Smooth muscle cell (in vitro differentiated cells): ENCODE measurements around the gene NCSTN. TPM values are rescaled to one million over a fixed set of nuclear protein-coding genes. Genes with fewer than 3 reads are reported as not detected.

Experiments
- DNase-seq: peaks from one replicate; lab custom pipeline; 2025; ENCODE audit not compliant: unreplicated experiment; lab: John Stamatoyannopoulos, UW
- H2AFZ ChIP-seq: fragments of 200-600 bp; sonication (generic); 2 replicates; pipeline ENCODE4 v1.6.0; 2016; ENCODE audit warnings: antibody characterized with exemption, low read depth, mild to moderate bottlenecking
- H3F3A ChIP-seq: fragments of 200-600 bp; sonication (generic); 2 replicates; pipeline ENCODE4 v1.6.0; 2017; ENCODE audit warnings: antibody characterized with exemption, low read depth
- H3K27ac ChIP-seq: fragments of 200-600 bp; sonication (generic); 2 replicates; pipeline ENCODE4 v1.5.1; 2016; ENCODE audit warnings: low read depth, mild to moderate bottlenecking
- H3K27me3 ChIP-seq: fragments of 200-600 bp; sonication (generic); 2 replicates; pipeline ENCODE4 v1.6.1; 2016; ENCODE audit warnings: low read depth, mild to moderate bottlenecking
- H3K36me3 ChIP-seq: fragments of 200-600 bp; sonication (generic); 2 replicates; pipeline ENCODE4 v1.5.1; 2016; ENCODE audit warnings: low read depth
- H3K4me1 ChIP-seq: fragments of 200-600 bp; sonication (generic); 2 replicates; pipeline ENCODE4 v1.5.1; 2016; ENCODE audit warnings: low read depth
- H3K4me2 ChIP-seq: fragments of 200-600 bp; sonication (generic); 2 replicates; pipeline ENCODE4 v1.6.0; 2016; ENCODE audit warnings: mild to moderate bottlenecking
- H3K4me3 ChIP-seq: fragments of 200-600 bp; sonication (generic); 2 replicates; pipeline ENCODE4 v1.5.1; 2016; ENCODE audit warnings: mild to moderate bottlenecking
- H3K79me2 ChIP-seq: fragments of 200-600 bp; sonication (generic); 2 replicates; pipeline ENCODE4 v1.6.0; 2016; ENCODE audit warnings: low read depth, mild to moderate bottlenecking
- H3K9ac ChIP-seq: fragments of 200-600 bp; sonication (generic); 2 replicates; pipeline ENCODE4 v1.6.0; 2016; ENCODE audit warnings: low read depth
- H3K9me3 ChIP-seq: fragments of 200-600 bp; sonication (generic); replicated peaks from 2 replicates; pipeline ENCODE4 v1.5.1; 2016; ENCODE audit warnings: low read depth
- H4K20me1 ChIP-seq: fragments of 200-600 bp; sonication (generic); 2 replicates; pipeline ENCODE4 v1.6.0; 2016; ENCODE audit warnings: low read depth
- CTCF ChIP-seq: fragments of 200-600 bp; sonication (generic); IDR thresholded peaks from 2 replicates; pipeline ENCODE4 v1.5.1; 2017; ENCODE audit warnings: borderline replicate concordance, mild to moderate bottlenecking, antibody characterized with exemption; ENCODE audit not compliant: insufficient read depth, poor library complexity, severe bottlenecking
- WGBS: methylation state at CpG from one replicate; pipeline ENCODE4 v1.1.7; 2016; ENCODE audit warnings: low lambda C conversion rate; 5-methylcytosine and 5-hydroxymethylcytosine counted together
- polyA plus RNA-seq: library from polyadenylated mRNA; unstranded; fragments of >200 nt; fragmentation: Nextera tagmentation; extraction: Ambion mirVana; gene quantifications from 2 replicates; pipeline ENCODE4 v1.2.1, GENCODE V29; 2016
- total RNA-seq: library from RNA; depleted of rRNA; stranded (reverse); fragments of >200 nt; gene quantifications from 2 replicates; pipeline ENCODE4 v1.2.3, GENCODE V29; 2014

NCSTN gene
- total and polyA plus RNA-seq, 2 experiments from 2014 or later: 73.4 to 81.4 TPM

GRCh38 chr1:160363010-160363409 lies 19.8 kb downstream of the NCSTN start:
- H3K9ac ChIP-seq: no peak overlapping the region
- no peaks in the 10 kb centered on the region for H3K79me2 ChIP-seq
- H3K9me3 ChIP-seq: no peaks in the 10 kb centered on the region
- no peak overlapping the region for H3K4me3 ChIP-seq
- WGBS: 64% methylated on average over 5 of the region's 5 CpGs
- H4K20me1 ChIP-seq: no peaks in the 10 kb centered on the region
- H3K36me3 ChIP-seq: no peaks in the 10 kb centered on the region
- no peak overlapping the region for H3K4me2 ChIP-seq
- no peak overlapping the region for H3K27ac ChIP-seq
- no peaks in the 10 kb centered on the region for H3F3A ChIP-seq
- TF ChIP-seq CTCF: no peak
- DNase-seq: no peak
- no peak overlapping the region for H2AFZ ChIP-seq
- no peaks in the 10 kb centered on the region for H3K27me3 ChIP-seq
- peaks cover 16% of the 10 kb centered on the region for H3K4me1 ChIP-seq

- H4K20me1 ChIP-seq: no peaks in the 10 kb centered on the region
- H3F3A ChIP-seq: no peaks in the 10 kb centered on the region
- peaks cover 16% of the 10 kb centered on the region for H3K4me1 ChIP-seq
- no peak for TF ChIP-seq CTCF
- WGBS: 83% methylated on average over 12 of the region's 12 CpGs
- no peaks in the 10 kb centered on the region for H3K36me3 ChIP-seq
- H3K9me3 ChIP-seq: no peaks in the 10 kb centered on the region
- H2AFZ ChIP-seq: no peak overlapping the region
- no peak overlapping the region for H3K27ac ChIP-seq
- H3K4me2 ChIP-seq: no peak overlapping the region
- H3K27me3 ChIP-seq: no peaks in the 10 kb centered on the region
- no peaks in the 10 kb centered on the region for H3K79me2 ChIP-seq
- no peak overlapping the region for H3K9ac ChIP-seq
- H3K4me3 ChIP-seq: no peak overlapping the region
- DNase-seq: no peak
These were observed 21.0 kb downstream of the NCSTN start for GRCh38 chr1:160363951-160364735.

DNA sequence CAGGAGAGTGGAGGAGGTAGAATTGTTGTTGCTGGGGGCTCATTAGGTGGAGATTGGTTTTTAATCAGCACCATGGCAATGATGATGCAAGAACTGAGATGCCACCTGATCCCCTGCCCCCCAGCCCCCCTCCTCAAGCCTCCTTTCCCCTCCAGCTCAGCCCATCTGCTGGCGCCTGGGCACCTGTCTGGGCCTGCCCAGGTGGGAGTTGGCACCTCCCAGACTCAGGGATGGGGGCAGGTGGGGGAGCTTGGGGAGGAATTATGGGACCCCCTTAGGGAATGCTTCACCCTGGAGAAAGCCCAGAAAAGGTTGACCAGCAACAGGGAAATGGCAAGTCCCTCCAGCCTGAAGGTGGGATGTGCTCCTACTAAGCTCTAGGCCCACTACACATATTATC lies 22.1 kb downstream of the NCSTN start:
- Histone ChIP-seq H3K4me1 (peaks cover 16% of the 10 kb centered on the region), H3K79me2 (no peaks in the 10 kb centered on the region), H4K20me1 (no peaks in the 10 kb centered on the region), H2AFZ (no peak overlapping the region), H3F3A (no peaks in the 10 kb centered on the region), H3K4me3 (no peak overlapping the region), H3K36me3 (no peaks in the 10 kb centered on the region), H3K27ac (no peak overlapping the region), H3K27me3 (no peaks in the 10 kb centered on the region), H3K9ac (no peak overlapping the region), H3K4me2 (no peak overlapping the region), H3K9me3 (no peaks in the 10 kb centered on the region)
- TF ChIP-seq CTCF: no peak
- WGBS: 100% methylated on average over 1 of the region's 1 CpG
- no peak for DNase-seq
